Measurements from ENCODE around the gene DLG3. TPM values are rescaled to one million over a fixed set of nuclear protein-coding genes. Genes with fewer than 3 reads are reported as not detected.
"Not testable (repeated sequence)": the region's sequence is repeated elsewhere in the genome, so short reads cannot be mapped to it uniquely, and the experiment has no call there.

The DLG3 gene
- total and polyA plus RNA-seq, 11 donors = 6.1 to 14.8 (median 9.6) TPM

DNA sequence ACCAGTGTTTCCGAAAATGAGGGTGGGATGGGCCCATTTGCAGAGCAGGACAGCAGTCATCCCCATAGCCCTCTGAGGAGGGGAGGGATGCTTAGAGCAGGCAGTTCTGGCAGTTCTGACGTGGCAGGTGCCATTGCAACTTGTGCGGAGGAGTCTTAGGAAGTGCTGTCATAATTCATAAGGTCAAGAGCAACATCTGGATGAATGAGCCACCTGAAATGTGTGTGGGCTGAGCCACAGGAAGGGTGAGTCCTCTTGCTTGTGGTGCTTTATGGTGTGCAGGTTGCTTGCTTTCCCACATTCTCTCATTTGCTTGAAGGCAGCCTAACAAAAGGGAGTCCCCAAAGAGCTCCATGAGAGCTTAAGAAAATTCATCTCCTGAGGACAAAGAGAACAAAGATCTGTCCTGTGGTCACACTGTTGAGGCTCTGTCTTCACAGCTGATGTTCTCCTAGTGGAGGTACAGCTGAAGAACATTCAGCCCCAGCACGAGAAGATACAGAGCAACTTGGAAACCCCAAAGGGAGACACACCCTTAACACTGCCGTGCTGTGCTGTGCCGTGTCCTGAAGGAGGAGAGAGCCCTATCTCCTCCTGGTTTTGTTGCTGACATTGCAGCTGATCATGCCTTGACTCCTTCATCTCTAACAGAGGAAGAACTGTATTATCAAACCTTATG, 60.3 kb downstream of the DLG3 start:
- 63 to 83% (median 75%) methylated on average over 6 of the region's 6 CpGs for whole genome bisulfite sequencing, 4 donors
- ATAC-seq (no peak), DNase-seq (no peak)
- Histone ChIP-seq H3K36me3 (peaks cover 0 to 32% (median 9%) of the 10 kb centered on the region in 9 donors), H3K9me3 (no peaks in the 10 kb centered on the region), H3K27ac (no peak overlapping the region), H3K4me3 (no peak overlapping the region), H3K27me3 (peaks cover 0 to 4% (median 0%) of the 10 kb centered on the region in 9 donors), H3K4me1 (no peaks in the 10 kb centered on the region)
- TF ChIP-seq, protein P1, sequence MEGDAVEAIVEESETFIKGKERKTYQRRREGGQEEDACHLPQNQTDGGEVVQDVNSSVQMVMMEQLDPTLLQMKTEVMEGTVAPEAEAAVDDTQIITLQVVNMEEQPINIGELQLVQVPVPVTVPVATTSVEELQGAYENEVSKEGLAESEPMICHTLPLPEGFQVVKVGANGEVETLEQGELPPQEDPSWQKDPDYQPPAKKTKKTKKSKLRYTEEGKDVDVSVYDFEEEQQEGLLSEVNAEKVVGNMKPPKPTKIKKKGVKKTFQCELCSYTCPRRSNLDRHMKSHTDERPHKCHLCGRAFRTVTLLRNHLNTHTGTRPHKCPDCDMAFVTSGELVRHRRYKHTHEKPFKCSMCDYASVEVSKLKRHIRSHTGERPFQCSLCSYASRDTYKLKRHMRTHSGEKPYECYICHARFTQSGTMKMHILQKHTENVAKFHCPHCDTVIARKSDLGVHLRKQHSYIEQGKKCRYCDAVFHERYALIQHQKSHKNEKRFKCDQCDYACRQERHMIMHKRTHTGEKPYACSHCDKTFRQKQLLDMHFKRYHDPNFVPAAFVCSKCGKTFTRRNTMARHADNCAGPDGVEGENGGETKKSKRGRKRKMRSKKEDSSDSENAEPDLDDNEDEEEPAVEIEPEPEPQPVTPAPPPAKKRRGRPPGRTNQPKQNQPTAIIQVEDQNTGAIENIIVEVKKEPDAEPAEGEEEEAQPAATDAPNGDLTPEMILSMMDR (IDR thresholded peaks at IDR 0.05) = no peak
- no peak for TF ChIP-seq POLR2A (IDR thresholded peaks at IDR 0.05)
- intact Hi-C loops (cut with DNase I) = no loop called here

DNA sequence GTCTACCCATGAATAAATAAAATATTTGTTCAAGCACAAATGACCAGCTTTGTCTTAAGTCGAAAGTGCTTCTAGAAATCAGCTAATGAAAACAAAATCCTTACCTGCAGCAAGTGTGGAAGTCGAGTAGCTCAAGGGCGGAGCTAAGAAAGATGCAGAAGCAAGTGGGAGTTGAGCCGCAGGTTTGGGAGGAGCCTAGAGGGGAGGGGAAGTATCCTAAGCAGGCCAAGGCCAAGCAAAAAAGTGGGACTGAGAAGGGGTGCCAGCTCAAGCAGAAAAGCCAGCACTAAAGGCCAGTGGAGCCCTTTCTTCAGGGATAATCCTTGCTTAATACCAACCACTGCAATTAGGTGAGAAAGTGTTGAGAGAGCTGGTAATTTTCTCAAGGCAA, 60.8 kb downstream of the DLG3 start:
- no peak for TF ChIP-seq POLR2A (IDR thresholded peaks at IDR 0.05)
- TF ChIP-seq, protein P1 (IDR thresholded peaks at IDR 0.05) = no peak
- Histone ChIP-seq H3K36me3 (peaks cover 0 to 27% (median 4%) of the 10 kb centered on the region in 9 donors), H3K4me1 (no peaks in the 10 kb centered on the region), H3K9me3 (no peaks in the 10 kb centered on the region), H3K27ac (no peak overlapping the region), H3K27me3 (peaks cover 0 to 4% (median 0%) of the 10 kb centered on the region in 9 donors), H3K4me3 (no peak overlapping the region)
- intact Hi-C loops (cut with DNase I) = no loop called here
- DNase-seq (no peak), ATAC-seq (no peak)
- 55 to 77% (median 65%) methylated on average over 4 of the region's 4 CpGs for WGBS, 4 donors

DNA sequence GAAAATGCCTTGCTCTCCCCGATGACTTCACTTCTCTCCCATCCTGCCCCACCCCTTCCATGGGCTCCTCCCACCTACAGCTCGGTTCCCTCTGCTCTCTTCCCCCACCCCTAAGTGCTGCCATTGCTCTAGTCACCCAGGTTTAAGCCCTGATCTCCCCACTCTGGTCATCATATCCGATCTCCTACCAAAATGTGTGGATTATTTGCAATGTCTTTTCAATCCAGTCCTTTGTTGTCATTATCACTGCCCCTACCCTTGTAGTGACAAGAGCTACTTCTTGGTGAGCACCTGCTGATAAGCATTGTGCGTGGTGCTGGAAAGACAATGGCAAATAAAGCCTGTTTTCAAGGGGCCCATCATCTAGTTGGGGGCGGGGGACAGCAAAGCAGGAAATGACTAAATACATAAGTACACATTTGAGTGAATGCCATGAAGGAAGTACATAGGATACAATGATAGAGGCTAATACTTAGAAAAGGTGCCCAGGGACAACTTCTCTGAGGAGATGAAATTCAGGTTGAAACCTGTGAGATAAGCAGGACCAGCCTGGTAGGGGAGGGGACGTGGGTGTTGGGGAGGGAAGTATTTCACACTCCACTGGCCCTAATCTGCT, 63.8 kb downstream of the DLG3 start:
- DNase-seq = no peak
- TF ChIP-seq POLR2A (IDR thresholded peaks at IDR 0.05) = no peak
- TF ChIP-seq, protein P1 (IDR thresholded peaks at IDR 0.05) = no peak
- no peak overlapping the region for H3K27ac ChIP-seq
- 30 to 50% (median 35%) methylated on average over 6 of the region's 6 CpGs for WGBS, 4 donors
- no peaks in the 10 kb centered on the region for H3K36me3 ChIP-seq
- no peaks in the 10 kb centered on the region for H3K4me1 ChIP-seq
- no peaks in the 10 kb centered on the region for H3K9me3 ChIP-seq
- H3K27me3 ChIP-seq = peaks cover 0 to 4% (median 0%) of the 10 kb centered on the region in 9 donors
- no peak overlapping the region for H3K4me3 ChIP-seq
- no peak for ATAC-seq
- intact Hi-C loops (cut with DNase I) = no loop called here

DNA sequence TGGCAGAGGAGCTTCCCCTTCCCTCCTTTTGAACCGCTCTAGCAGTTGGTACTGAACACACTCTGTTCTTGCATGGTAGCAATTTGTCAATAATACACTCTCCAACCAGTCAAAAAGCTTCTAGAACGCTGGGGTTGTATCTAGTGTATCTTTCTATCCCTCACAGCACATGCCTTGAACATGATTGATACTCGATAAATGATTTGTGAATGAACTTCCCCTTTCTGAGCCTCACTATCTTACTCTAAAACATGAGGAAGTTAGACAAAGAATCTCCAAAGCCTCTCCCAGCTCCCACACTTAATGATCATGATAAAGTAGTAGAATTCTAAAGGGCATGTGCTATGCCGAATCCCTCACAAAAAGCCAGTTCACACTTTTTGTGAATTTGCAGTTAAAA, 64.4 kb downstream of the DLG3 start:
- Histone ChIP-seq H3K4me3 (no peak overlapping the region), H3K27me3 (peaks cover 0 to 4% (median 0%) of the 10 kb centered on the region in 9 donors), H3K9me3 (no peaks in the 10 kb centered on the region), H3K36me3 (no peaks in the 10 kb centered on the region), H3K27ac (no peak overlapping the region), H3K4me1 (no peaks in the 10 kb centered on the region)
- 59 to 73% (median 68%) methylated on average over 4 of the region's 4 CpGs for WGBS, 4 donors
- TF ChIP-seq, protein P1 (IDR thresholded peaks at IDR 0.05) = no peak
- TF ChIP-seq POLR2A (IDR thresholded peaks at IDR 0.05) = no peak
- ATAC-seq (no peak), DNase-seq (no peak)
- intact Hi-C loops (cut with DNase I) = no loop called here

DNA sequence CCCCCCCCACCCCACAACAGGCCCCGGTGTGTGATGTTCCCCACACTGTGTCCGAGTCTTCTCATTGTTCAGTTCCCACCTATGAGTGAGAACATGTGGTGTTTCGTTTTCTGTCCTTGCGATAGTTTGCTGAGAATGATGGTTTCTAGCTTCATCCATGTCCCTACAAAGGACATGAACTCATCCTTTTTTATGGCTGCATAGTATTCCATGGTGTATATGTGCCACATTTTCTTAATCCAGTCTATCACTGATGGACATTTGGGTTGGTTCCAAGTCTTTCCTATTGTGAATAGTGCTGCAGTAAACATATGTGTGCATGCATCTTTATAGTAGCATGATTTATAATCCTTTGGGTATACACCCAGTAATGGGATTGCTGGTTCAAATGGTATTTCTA, 70.6 kb downstream of the DLG3 start:
- 92 to 98% (median 98%) methylated on average over 4 of the region's 4 CpGs for WGBS, 4 donors
- H3K4me3 ChIP-seq; H3K27ac ChIP-seq; H3K4me1 ChIP-seq; H3K36me3 ChIP-seq; H3K9me3 ChIP-seq; H3K27me3 ChIP-seq; DNase-seq; ATAC-seq; intact Hi-C loops (cut with DNase I): not testable (repeated sequence)

DNA sequence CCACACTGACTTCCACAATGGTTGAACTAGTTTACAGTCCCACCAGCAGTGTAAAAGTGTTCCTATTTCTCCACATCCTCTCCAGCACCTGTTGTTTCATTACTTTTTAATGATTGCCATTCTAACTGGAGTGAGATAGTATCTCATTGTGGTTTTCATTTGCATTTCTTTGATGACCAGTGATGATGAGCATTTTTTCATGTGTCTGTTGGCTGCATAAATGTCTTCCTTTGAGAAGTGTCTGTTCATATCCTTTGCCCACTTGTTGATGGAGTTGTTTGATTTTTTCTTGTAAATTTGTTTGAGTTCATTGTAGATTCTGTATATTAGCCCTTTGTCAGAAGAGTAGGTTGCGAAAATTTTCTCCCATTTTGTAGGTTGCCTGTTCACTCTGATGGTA, 71.1 kb downstream of the DLG3 start:
- ATAC-seq, H3K27ac ChIP-seq: not testable (repeated sequence)
- WGBS, 4 donors = 48 to 91% (median 74%) methylated on average over 1 of the region's 1 CpG

More for the DNA sequence above, 71.1 kb downstream of the DLG3 start:
- DNase-seq; intact Hi-C loops (cut with DNase I); H3K4me3 ChIP-seq; H3K27me3 ChIP-seq; H3K4me1 ChIP-seq; H3K36me3 ChIP-seq: not testable (repeated sequence)
- peaks cover 0 to 13% (median 0%) of the 10 kb centered on the region in 12 donors for H3K9me3 ChIP-seq

Data from heart left ventricle (tissue), 16 donors.